Duodenal mucosa (tissue), 2 donors: ENCODE results near the gene SLC22A12.

ENCODE experiments used
- H3K27ac ChIP-seq: one replicate; pipeline ENCODE4 v1.7.0; 2013; ENCODE audit warnings: low read depth, low read length
- H3K27me3 ChIP-seq, 2 donors: one replicate each; pipeline ENCODE4 v1.7.0; 2013; ENCODE audit warnings: low read length in 2 of 2, control low read depth in 1 of 2; ENCODE audit not compliant: insufficient read depth in 2 of 2, control insufficient read depth in 1 of 2
- H3K36me3 ChIP-seq, 2 donors: one replicate each; pipeline ENCODE4 v1.7.0; 2013; ENCODE audit warnings: low read length in 2 of 2, control low read depth in 1 of 2; ENCODE audit not compliant: insufficient read depth in 2 of 2, control insufficient read depth in 1 of 2
- H3K4me1 ChIP-seq, 2 donors: one replicate each; pipeline ENCODE4 v1.7.0; 2013; ENCODE audit warnings: low read length in 2 of 2, control low read depth in 1 of 2; ENCODE audit not compliant: insufficient read depth in 2 of 2, control insufficient read depth in 1 of 2
- H3K4me3 ChIP-seq, 2 donors: one replicate each; pipeline ENCODE4 v1.7.0; 2013; ENCODE audit warnings: low read length in 2 of 2, low read depth in 1 of 2
- H3K9ac ChIP-seq, 2 donors: one replicate each; pipeline ENCODE4 v1.7.0; 2013; ENCODE audit warnings: low read length in 2 of 2, low read depth in 1 of 2
- H3K9me3 ChIP-seq, 2 donors: one replicate each; pipeline ENCODE4 v1.7.0; 2013; ENCODE audit warnings: low read length in 2 of 2, control low read depth in 1 of 2; ENCODE audit not compliant: control insufficient read depth in 1 of 2

Gene SLC22A12

GRCh38 chr11:64562723-64563351 is 28.2 kb upstream of the SLC22A12 start:
- H3K9me3 ChIP-seq: no peaks in the 10 kb centered on the region
- H3K4me3 ChIP-seq: no peak overlapping the region
- no peaks in the 10 kb centered on the region for H3K36me3 ChIP-seq
- no peak overlapping the region for H3K9ac ChIP-seq
- no peaks in the 10 kb centered on the region for H3K27me3 ChIP-seq
- H3K4me1 ChIP-seq: no peaks in the 10 kb centered on the region
- H3K27ac ChIP-seq: no peak overlapping the region

- H3K9me3 ChIP-seq: no peaks in the 10 kb centered on the region
- H3K27ac ChIP-seq: no peak overlapping the region
- no peaks in the 10 kb centered on the region for H3K27me3 ChIP-seq
- H3K4me1 ChIP-seq: no peaks in the 10 kb centered on the region
- H3K36me3 ChIP-seq: no peaks in the 10 kb centered on the region
- H3K9ac ChIP-seq: no peak overlapping the region
- H3K4me3 ChIP-seq: no peak overlapping the region
Observed at GRCh38 chr11:64563966-64564365, 27.1 kb upstream of the SLC22A12 start.

- no peaks in the 10 kb centered on the region for H3K4me1 ChIP-seq
- no peak overlapping the region for H3K4me3 ChIP-seq
- no peaks in the 10 kb centered on the region for H3K9me3 ChIP-seq
- H3K36me3 ChIP-seq: no peaks in the 10 kb centered on the region
- H3K27me3 ChIP-seq: no peaks in the 10 kb centered on the region
- H3K27ac ChIP-seq: no peak overlapping the region
- H3K9ac ChIP-seq: no peak overlapping the region
Observed at GRCh38 chr11:64564419-64564818, 26.6 kb upstream of the SLC22A12 start.

GRCh38 chr11:64564947-64565889 is 25.8 kb upstream of the SLC22A12 start:
- Histone ChIP-seq H3K27me3 (no peaks in the 10 kb centered on the region), H3K4me1 (no peaks in the 10 kb centered on the region), H3K9me3 (no peaks in the 10 kb centered on the region), H3K27ac (no peak overlapping the region), H3K4me3 (no peak overlapping the region), H3K36me3 (no peaks in the 10 kb centered on the region), H3K9ac (no peak overlapping the region)

- H3K9me3 ChIP-seq: no peaks in the 10 kb centered on the region
- H3K27me3 ChIP-seq: no peaks in the 10 kb centered on the region
- no peaks in the 10 kb centered on the region for H3K36me3 ChIP-seq
- no peak overlapping the region for H3K9ac ChIP-seq
- H3K27ac ChIP-seq: no peak overlapping the region
- peak overlapping the region in 1 of 2 donors; percentile 15 for H3K4me3 ChIP-seq
- H3K4me1 ChIP-seq: no peaks in the 10 kb centered on the region
Observed at GRCh38 chr11:64566042-64566914, 24.7 kb upstream of the SLC22A12 start.

GRCh38 chr11:64566915-64567891 is 23.8 kb upstream of the SLC22A12 start:
- Histone ChIP-seq H3K27ac (no peak overlapping the region), H3K4me3 (no peak overlapping the region)

GRCh38 chr11:64568041-64568571 is 22.9 kb upstream of the SLC22A12 start:
- H3K9me3 ChIP-seq: no peaks in the 10 kb centered on the region
- H3K27me3 ChIP-seq: peaks cover 0 to 5% of the 10 kb centered on the region in 2 donors
- no peak overlapping the region for H3K4me3 ChIP-seq
- no peak overlapping the region for H3K27ac ChIP-seq
- no peaks in the 10 kb centered on the region for H3K4me1 ChIP-seq
- no peaks in the 10 kb centered on the region for H3K36me3 ChIP-seq
- H3K9ac ChIP-seq: no peak overlapping the region

More at GRCh38 chr11:64566915-64567891, 23.8 kb upstream of the SLC22A12 start:
- Histone ChIP-seq H3K36me3 (no peaks in the 10 kb centered on the region), H3K4me1 (no peaks in the 10 kb centered on the region), H3K27me3 (no peaks in the 10 kb centered on the region), H3K9me3 (no peaks in the 10 kb centered on the region), H3K9ac (no peak overlapping the region)

GRCh38 chr11:64568584-64569140 is 22.4 kb upstream of the SLC22A12 start:
- no peak overlapping the region for H3K27ac ChIP-seq
- H3K36me3 ChIP-seq: no peaks in the 10 kb centered on the region
- H3K4me3 ChIP-seq: no peak overlapping the region
- no peaks in the 10 kb centered on the region for H3K4me1 ChIP-seq
- no peak overlapping the region for H3K9ac ChIP-seq
- H3K27me3 ChIP-seq: peaks cover 0 to 5% of the 10 kb centered on the region in 2 donors
- no peaks in the 10 kb centered on the region for H3K9me3 ChIP-seq
